Erythroblast (primary cell): ENCODE measurements around the gene SRGAP1.
"Not testable (repeated sequence)": the region's sequence is repeated elsewhere in the genome, so short reads cannot be mapped to it uniquely, and the experiment has no call there.

ENCODE experiments used
- DNase-seq, 2 experiments: peaks; one replicate each; lab custom pipeline; 2025; lab: John Stamatoyannopoulos, UW
- GATA1 ChIP-seq: IDR thresholded peaks from 2 replicates; pipeline ENCODE4 v1.6.1; 2011; ENCODE audit warnings: low read depth, mild to moderate bottlenecking, control low read depth, low read length, moderate library complexity
- POLR2A ChIP-seq: IDR thresholded peaks from 2 replicates; pipeline ENCODE4 v1.6.1; 2011; ENCODE audit warnings: mild to moderate bottlenecking, low read length

The SRGAP1 gene

GRCh38 chr12:64029013-64029857 lies 184.7 kb downstream of the SRGAP1 start:
- TF ChIP-seq POLR2A = no peak
- TF ChIP-seq GATA1 = no peak
- no peak for DNase-seq

GRCh38 chr12:64030155-64030554 lies 185.7 kb downstream of the SRGAP1 start:
- no peak for DNase-seq
- no peak for TF ChIP-seq GATA1
- TF ChIP-seq POLR2A = no peak

GRCh38 chr12:64034056-64034455 lies 189.6 kb downstream of the SRGAP1 start:
- not testable (repeated sequence) for DNase-seq

- no peak for DNase-seq
- no peak for TF ChIP-seq POLR2A
- TF ChIP-seq GATA1 = no peak
These were observed 190.5 kb downstream of the SRGAP1 start for GRCh38 chr12:64034901-64035576.

GRCh38 chr12:64036414-64036813 lies 191.9 kb downstream of the SRGAP1 start:
- TF ChIP-seq GATA1 (no peak), POLR2A (no peak)
- no peak for DNase-seq

- TF ChIP-seq POLR2A (no peak), GATA1 (no peak)
- DNase-seq = no peak
These were observed 194.9 kb downstream of the SRGAP1 start for GRCh38 chr12:64039281-64039871.

- DNase-seq = no peak
- no peak for TF ChIP-seq POLR2A
- TF ChIP-seq GATA1 = no peak
These were observed 198.4 kb downstream of the SRGAP1 start for GRCh38 chr12:64042911-64043310.

GRCh38 chr12:64044191-64044590 lies 199.7 kb downstream of the SRGAP1 start:
- no peak for DNase-seq
- no peak for TF ChIP-seq POLR2A
- TF ChIP-seq GATA1 = no peak

- no peak for DNase-seq
- TF ChIP-seq POLR2A (no peak), GATA1 (no peak)
These were observed 206.6 kb downstream of the SRGAP1 start for GRCh38 chr12:64051057-64051456.

GRCh38 chr12:64053117-64053516 lies 208.6 kb downstream of the SRGAP1 start:
- no peak for DNase-seq
- TF ChIP-seq POLR2A (no peak), GATA1 (no peak)

- TF ChIP-seq GATA1 = no peak
- TF ChIP-seq POLR2A = no peak
- DNase-seq = no peak
These were observed 209.6 kb downstream of the SRGAP1 start for GRCh38 chr12:64054079-64054520.

GRCh38 chr12:64056741-64057140 lies 212.2 kb downstream of the SRGAP1 start:
- no peak for DNase-seq
- TF ChIP-seq POLR2A (no peak), GATA1 (no peak)

GRCh38 chr12:64057706-64058105 lies 213.2 kb downstream of the SRGAP1 start:
- DNase-seq = no peak
- TF ChIP-seq GATA1 = no peak
- no peak for TF ChIP-seq POLR2A

- no peak for DNase-seq
- TF ChIP-seq POLR2A = no peak
- TF ChIP-seq GATA1 = no peak
These were observed 214.2 kb downstream of the SRGAP1 start for GRCh38 chr12:64058541-64059265.
